DMS153 (cell line): ENCODE measurements around the gene DLG5.

Experiments used
- DNase-seq: peaks from one replicate; lab custom pipeline; 2025; lab: John Stamatoyannopoulos, UW

Gene DLG5

GRCh38 chr10:77818378-77818777 is 108.2 kb downstream of the DLG5 start:
- DNase-seq = no peak

- DNase-seq = no peak
These were observed 109.0 kb downstream of the DLG5 start for GRCh38 chr10:77817541-77817940.

GRCh38 chr10:77816311-77816710 is 110.2 kb downstream of the DLG5 start:
- DNase-seq = no peak

- no peak for DNase-seq
These were observed 113.8 kb downstream of the DLG5 start for GRCh38 chr10:77812741-77813140.

GRCh38 chr10:77811831-77812430 is 114.6 kb downstream of the DLG5 start:
- no peak for DNase-seq

GRCh38 chr10:77810446-77811335 is 115.9 kb downstream of the DLG5 start:
- no peak for DNase-seq

GRCh38 chr10:77809336-77809735 is 117.2 kb downstream of the DLG5 start:
- no peak for DNase-seq

- DNase-seq = no peak
These were observed 118.8 kb downstream of the DLG5 start for GRCh38 chr10:77807706-77808105.

- DNase-seq = no peak
These were observed 119.9 kb downstream of the DLG5 start for GRCh38 chr10:77806511-77807157.

GRCh38 chr10:77805676-77806075 is 120.9 kb downstream of the DLG5 start:
- no peak for DNase-seq

GRCh38 chr10:77804371-77804770 is 122.2 kb downstream of the DLG5 start:
- DNase-seq = no peak

- DNase-seq = no peak
These were observed 124.9 kb downstream of the DLG5 start for GRCh38 chr10:77801474-77802161.

GRCh38 chr10:77800738-77801266 is 125.8 kb downstream of the DLG5 start:
- no peak for DNase-seq

- no peak for DNase-seq
These were observed 126.2 kb downstream of the DLG5 start for GRCh38 chr10:77800320-77800719.

- no peak for DNase-seq
These were observed 127.2 kb downstream of the DLG5 start for GRCh38 chr10:77799352-77799751.

GRCh38 chr10:77798940-77799339 is 127.6 kb downstream of the DLG5 start:
- no peak for DNase-seq

GRCh38 chr10:77796311-77796915 is 130.1 kb downstream of the DLG5 start:
- no peak for DNase-seq

- no peak for DNase-seq
These were observed 131.0 kb downstream of the DLG5 start for GRCh38 chr10:77795426-77796055.

GRCh38 chr10:77794256-77795142 is 132.1 kb downstream of the DLG5 start:
- no peak for DNase-seq

- no peak for DNase-seq
These were observed 132.7 kb downstream of the DLG5 start for GRCh38 chr10:77793831-77794230.
